Measurements from ENCODE around the gene BPIFA1. TPM values are rescaled to one million over a fixed set of nuclear protein-coding genes. Genes with fewer than 3 reads are reported as not detected.

BPIFA1 gene
- total RNA-seq: not detected in 2 replicates

GRCh38 chr20:33235696-33236095 is at the start of gene BPIFA1:
BPIFA1 (plus strand) TSS chr20:33235996; CDS start chr20:33237712, 1,716 bp downstream.
- H3K4me3 ChIP-seq (ENCODE audit: low read depth, low read length): no peak within 1 kb of the TSS
- DNase-seq (ENCODE audit: low read depth): no peak
- TF ChIP-seq, protein P1, sequence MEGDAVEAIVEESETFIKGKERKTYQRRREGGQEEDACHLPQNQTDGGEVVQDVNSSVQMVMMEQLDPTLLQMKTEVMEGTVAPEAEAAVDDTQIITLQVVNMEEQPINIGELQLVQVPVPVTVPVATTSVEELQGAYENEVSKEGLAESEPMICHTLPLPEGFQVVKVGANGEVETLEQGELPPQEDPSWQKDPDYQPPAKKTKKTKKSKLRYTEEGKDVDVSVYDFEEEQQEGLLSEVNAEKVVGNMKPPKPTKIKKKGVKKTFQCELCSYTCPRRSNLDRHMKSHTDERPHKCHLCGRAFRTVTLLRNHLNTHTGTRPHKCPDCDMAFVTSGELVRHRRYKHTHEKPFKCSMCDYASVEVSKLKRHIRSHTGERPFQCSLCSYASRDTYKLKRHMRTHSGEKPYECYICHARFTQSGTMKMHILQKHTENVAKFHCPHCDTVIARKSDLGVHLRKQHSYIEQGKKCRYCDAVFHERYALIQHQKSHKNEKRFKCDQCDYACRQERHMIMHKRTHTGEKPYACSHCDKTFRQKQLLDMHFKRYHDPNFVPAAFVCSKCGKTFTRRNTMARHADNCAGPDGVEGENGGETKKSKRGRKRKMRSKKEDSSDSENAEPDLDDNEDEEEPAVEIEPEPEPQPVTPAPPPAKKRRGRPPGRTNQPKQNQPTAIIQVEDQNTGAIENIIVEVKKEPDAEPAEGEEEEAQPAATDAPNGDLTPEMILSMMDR (IDR thresholded peaks at IDR 0.05; ENCODE audit: insufficient read depth, low read depth, low read length): no peak

DNA sequence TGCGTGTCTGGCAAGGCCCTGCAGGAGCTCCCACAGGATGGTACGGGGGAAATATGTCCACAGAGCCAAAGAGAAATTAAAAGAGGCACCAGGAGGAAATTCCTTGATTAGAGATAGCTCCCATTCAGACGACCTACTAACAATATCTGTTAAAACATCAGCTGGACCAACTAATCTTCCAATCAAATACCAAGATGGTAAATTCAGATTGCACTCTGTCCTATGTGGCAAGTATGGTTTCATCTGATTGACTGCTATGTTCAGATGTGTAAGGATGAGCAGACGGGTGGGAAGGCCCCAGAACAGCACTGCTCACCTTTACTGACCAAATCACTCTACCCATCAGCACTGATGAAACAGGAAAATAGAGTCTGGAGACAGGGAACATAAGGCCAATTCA is 48.3 kb upstream of the BPIFA1 start:
- H3K4me3 ChIP-seq (ENCODE audit: low read depth, low read length): no peak overlapping the region
- no peak for DNase-seq (ENCODE audit: low read depth)
- TF ChIP-seq, protein P1 (IDR thresholded peaks at IDR 0.05; ENCODE audit: insufficient read depth, low read depth, low read length): no peak

- no peak for DNase-seq (ENCODE audit: low read depth)
- TF ChIP-seq, protein P1 (IDR thresholded peaks at IDR 0.05; ENCODE audit: insufficient read depth, low read depth, low read length): no peak
Observed at GRCh38 chr20:33188421-33188820, 47.4 kb upstream of the BPIFA1 start.

GRCh38 chr20:33191484-33191883 is 44.3 kb upstream of the BPIFA1 start:
- no peak for DNase-seq (ENCODE audit: low read depth)
- H3K4me3 ChIP-seq (ENCODE audit: low read depth, low read length): no peak overlapping the region
- TF ChIP-seq, protein P1 (IDR thresholded peaks at IDR 0.05; ENCODE audit: insufficient read depth, low read depth, low read length): no peak

More at GRCh38 chr20:33188421-33188820, 47.4 kb upstream of the BPIFA1 start:
- no peak overlapping the region for H3K4me3 ChIP-seq (ENCODE audit: low read depth, low read length)

DNA sequence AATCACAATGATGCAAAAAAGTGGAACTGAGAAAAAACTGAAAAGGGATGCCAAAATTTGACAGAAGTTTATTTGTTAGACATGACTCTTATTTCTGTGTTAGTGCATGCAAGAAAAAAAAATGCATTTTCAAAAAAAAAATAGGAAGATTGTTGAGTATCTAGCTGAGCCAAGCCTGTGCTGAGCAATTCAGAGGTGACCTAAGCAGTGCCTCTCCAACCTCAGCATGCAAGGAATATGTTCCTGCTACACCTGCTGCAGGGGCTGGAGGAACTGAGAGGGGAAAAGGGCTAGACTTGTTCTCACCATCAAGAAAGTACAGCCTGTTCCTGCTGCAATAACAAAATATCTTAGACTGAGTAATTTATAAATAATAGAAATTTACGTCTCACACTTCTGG is 43.8 kb upstream of the BPIFA1 start:
- no peak overlapping the region for H3K4me3 ChIP-seq (ENCODE audit: low read depth, low read length)
- TF ChIP-seq, protein P1 (IDR thresholded peaks at IDR 0.05; ENCODE audit: insufficient read depth, low read depth, low read length): no peak
- DNase-seq (ENCODE audit: low read depth): no peak

GRCh38 chr20:33192912-33193501 is 42.8 kb upstream of the BPIFA1 start:
- DNase-seq (ENCODE audit: low read depth): no peak
- no peak overlapping the region for H3K4me3 ChIP-seq (ENCODE audit: low read depth, low read length)
- TF ChIP-seq, protein P1 (IDR thresholded peaks at IDR 0.05; ENCODE audit: insufficient read depth, low read depth, low read length): no peak

- no peak overlapping the region for H3K4me3 ChIP-seq (ENCODE audit: low read depth, low read length)
- DNase-seq (ENCODE audit: low read depth): no peak
- TF ChIP-seq, protein P1 (IDR thresholded peaks at IDR 0.05; ENCODE audit: insufficient read depth, low read depth, low read length): no peak
Observed at GRCh38 chr20:33199026-33199425, 36.8 kb upstream of the BPIFA1 start.
